Transverse colon (tissue), 3 donors: ENCODE results near the gene MTHFD1L.

Experiments used
- EP300 ChIP-seq: sonication (generic); formaldehyde crosslinking; IDR thresholded peaks from one replicate; pipeline ENCODE4 v1.6.1; 2017; ENCODE audit warnings: antibody characterized with exemption, low read depth
- POLR2A ChIP-seq: fragments of 450-650 bp; IDR thresholded peaks from one replicate; pipeline ENCODE4 v1.6.1; 2016; ENCODE audit warnings: antibody characterized with exemption, mild to moderate bottlenecking, moderate library complexity
- TF ChIP-seq, protein P1 (sequence below), 5 experiments: fragments of 200-600 bp in 3 of 5; fragments of 450-650 bp in 2 of 5; sonication (generic) in 3 of 5; IDR thresholded peaks; 1 replicate in 2 of 5; 2 replicates in 3 of 5; pipeline ENCODE4 v1.5.1; 2016 to 2017; ENCODE audit warnings: antibody characterized with exemption in 5 of 5, inconsistent platforms in 3 of 5, mild to moderate bottlenecking in 2 of 5, moderate library complexity in 1 of 5

DNA sequence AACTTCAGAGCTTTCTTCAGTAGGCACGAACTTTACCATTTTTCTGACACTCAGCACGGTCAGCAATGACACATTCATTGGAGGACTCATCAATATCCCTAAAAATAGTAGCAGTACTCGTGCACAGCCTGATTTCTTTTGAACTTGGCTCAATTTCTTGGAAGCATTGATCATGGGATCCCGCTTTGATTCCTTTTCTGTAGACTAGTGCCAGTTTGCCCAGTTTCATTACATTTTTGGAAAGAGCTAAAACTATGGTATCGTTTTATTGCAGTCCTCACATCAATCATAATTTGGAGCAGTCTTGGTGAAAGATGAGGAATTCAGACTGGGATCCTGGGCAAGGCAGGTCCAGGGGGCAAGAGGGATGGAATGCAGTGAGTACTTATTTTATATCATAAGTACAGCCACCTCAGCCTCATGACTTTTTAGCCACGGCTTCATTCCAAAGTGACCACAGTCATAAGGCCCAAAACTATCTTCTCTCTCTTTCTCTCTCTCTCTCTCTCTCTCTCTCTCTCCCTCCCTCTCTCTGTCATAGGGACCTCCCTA, 203.3 kb downstream of the MTHFD1L start:
- TF ChIP-seq, protein P1, sequence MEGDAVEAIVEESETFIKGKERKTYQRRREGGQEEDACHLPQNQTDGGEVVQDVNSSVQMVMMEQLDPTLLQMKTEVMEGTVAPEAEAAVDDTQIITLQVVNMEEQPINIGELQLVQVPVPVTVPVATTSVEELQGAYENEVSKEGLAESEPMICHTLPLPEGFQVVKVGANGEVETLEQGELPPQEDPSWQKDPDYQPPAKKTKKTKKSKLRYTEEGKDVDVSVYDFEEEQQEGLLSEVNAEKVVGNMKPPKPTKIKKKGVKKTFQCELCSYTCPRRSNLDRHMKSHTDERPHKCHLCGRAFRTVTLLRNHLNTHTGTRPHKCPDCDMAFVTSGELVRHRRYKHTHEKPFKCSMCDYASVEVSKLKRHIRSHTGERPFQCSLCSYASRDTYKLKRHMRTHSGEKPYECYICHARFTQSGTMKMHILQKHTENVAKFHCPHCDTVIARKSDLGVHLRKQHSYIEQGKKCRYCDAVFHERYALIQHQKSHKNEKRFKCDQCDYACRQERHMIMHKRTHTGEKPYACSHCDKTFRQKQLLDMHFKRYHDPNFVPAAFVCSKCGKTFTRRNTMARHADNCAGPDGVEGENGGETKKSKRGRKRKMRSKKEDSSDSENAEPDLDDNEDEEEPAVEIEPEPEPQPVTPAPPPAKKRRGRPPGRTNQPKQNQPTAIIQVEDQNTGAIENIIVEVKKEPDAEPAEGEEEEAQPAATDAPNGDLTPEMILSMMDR (IDR thresholded peaks at IDR 0.05): no peak
- TF ChIP-seq EP300: no peak
- no peak for TF ChIP-seq POLR2A
